ENCODE results near the gene TRMT5.

The TRMT5 gene

GRCh38 chr14:60963761-60964160 lies 17.1 kb downstream of the TRMT5 start:
- DNase-seq (ENCODE audit: low read depth): no peak

GRCh38 chr14:60958146-60958545 lies 22.7 kb downstream of the TRMT5 start:
- no peak for DNase-seq (ENCODE audit: low read depth)

DNA sequence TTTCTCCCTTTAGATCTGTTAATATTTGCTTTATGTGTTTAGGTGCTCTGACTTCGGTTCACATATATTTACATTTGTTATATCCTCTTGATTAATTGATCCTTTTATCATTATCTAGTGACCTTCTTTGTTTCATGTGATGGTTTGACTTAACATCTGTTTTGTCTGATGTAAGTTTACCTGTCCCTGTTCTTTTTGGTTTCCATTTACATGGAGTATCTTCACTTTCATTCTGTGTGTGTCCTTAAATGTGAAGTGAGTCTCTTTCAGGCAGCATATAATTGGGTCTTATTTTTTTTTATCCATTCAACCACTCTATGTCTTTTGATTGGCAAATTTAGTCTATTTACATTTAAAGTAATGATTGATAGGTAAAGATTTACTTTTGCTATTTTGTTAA lies 24.2 kb downstream of the TRMT5 start:
- no peak for DNase-seq (ENCODE audit: low read depth)

DNA sequence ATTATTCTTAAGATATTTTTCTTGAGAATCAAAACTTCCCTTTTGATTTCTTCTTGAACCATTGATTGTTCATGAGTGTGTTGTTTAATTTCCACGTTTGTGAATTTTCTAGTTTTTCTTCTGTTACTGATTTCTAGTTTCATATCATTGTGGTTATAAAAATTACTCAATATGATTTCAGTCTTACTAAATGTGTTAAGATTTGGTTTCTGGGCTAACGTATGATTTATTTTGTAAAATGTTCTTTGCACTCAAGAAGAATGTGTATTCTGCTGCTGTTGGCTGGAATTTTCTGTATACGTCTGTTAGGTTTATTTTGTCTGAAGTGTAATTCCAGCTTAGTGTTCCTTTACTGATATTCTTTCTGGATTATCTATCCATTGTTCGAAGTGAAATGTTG lies 24.7 kb downstream of the TRMT5 start:
- DNase-seq (ENCODE audit: low read depth): no peak

DNA sequence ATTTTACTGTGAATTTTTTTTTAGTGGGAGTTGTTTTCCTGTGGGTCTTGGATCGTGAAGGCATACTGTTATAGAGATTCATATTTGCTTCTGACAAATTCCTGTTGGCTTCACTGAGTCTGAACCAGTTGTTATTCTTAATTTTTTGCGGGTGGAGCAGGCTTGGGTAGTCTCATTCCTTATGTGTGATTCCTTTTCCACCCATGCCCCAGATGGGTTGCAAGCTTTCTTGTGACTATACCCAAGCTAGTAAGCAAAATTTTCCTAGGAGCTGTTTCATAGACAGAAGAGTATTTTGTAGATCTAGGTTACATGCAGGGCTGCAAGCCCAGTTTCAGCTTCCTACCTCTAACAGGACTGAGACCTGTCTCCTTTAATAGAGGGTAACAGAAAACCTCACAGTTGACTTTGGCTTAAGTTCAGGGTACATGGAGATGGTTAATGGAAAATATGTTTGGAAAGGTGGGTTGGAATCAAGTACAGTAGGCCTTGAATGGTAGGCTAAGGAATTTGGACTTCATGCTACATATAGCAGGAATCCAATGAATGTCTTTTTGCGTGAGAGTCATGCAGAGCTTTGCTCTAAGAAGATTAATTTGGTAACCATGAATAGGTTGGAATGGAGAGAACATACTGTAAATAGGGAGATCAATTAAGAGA lies 29.0 kb downstream of the TRMT5 start:
- no peak for DNase-seq (ENCODE audit: low read depth)

DNA sequence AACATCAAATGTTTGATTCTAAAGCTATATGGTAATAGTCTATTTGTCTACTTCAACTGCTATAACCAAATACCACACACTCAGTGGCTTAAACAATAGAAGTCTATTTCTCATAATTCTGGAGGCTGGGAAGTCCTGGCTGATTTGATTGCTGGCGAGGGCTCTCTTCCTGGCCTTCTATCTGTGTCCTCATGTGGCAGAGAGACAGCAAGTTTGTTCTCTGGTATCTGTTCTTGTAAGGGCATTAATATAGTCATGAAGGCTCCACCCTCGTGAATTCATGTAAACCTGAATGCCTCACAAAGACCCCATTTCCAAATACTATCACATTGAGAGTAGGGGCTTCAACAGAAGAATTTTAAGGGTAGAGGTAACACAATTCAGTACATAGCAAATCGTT lies 34.1 kb downstream of the TRMT5 start:
- DNase-seq (ENCODE audit: low read depth): no peak

DNA sequence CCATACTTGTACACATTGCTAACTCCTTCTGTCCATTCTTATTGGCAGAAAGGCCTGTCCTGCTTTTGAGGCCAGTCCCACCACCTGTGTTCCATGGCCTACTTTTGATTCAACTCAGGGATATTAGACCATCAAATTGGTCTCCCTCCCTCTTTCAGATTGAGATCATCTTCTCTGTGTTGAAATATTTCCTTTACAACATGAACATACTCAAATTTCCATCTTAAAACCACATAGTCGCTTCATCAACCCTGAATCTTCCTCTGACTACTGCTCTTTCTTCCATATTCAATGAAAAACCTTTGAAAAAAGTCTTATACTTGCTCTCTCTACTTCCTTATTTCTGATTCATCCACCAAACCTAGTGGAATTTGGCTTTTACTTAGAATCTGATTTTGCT lies 34.9 kb downstream of the TRMT5 start:
- no peak for DNase-seq (ENCODE audit: low read depth)

DNA sequence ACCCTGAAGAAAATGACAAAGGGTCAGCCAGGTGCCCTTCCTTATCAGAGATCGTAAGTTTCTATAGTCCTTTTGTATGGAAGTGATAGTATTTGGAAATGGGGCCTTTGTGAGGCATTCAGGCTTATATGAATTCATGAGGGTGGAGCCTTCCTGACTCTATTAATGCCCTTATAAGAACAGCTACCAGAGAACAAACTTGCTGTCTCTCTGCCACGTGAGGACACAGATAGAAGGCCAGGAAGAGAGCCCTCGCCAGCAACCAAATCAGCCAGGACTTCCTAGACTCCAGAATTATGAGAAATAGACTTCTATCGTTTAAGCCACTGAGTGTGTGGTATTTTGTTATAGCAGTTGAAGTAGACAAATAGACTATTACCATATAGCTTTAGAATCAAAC lies 36.7 kb downstream of the TRMT5 start:
- no peak for DNase-seq (ENCODE audit: low read depth)

- no peak for DNase-seq (ENCODE audit: low read depth)
These were observed 37.2 kb downstream of the TRMT5 start for GRCh38 chr14:60943637-60944032.

DNA sequence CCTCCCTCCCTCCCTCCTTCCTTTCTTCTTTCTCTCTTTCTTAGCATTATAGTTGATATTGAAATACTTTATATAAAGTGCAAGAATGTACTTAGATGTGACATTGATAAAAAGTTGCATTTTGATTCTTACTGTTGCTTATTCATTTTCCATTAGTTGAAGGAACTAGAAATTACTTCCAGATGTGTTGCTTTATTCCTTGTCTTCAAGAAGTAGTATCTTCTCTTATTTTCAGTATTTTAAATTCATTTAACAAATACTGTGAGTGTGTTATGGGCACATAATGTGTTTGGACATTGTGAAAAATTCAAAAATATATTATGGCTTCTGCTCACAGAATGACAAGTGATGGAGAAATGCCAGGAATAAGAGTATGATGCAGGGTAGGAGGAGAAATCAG lies 45.6 kb downstream of the TRMT5 start:
- no peak for DNase-seq (ENCODE audit: low read depth)

DNA sequence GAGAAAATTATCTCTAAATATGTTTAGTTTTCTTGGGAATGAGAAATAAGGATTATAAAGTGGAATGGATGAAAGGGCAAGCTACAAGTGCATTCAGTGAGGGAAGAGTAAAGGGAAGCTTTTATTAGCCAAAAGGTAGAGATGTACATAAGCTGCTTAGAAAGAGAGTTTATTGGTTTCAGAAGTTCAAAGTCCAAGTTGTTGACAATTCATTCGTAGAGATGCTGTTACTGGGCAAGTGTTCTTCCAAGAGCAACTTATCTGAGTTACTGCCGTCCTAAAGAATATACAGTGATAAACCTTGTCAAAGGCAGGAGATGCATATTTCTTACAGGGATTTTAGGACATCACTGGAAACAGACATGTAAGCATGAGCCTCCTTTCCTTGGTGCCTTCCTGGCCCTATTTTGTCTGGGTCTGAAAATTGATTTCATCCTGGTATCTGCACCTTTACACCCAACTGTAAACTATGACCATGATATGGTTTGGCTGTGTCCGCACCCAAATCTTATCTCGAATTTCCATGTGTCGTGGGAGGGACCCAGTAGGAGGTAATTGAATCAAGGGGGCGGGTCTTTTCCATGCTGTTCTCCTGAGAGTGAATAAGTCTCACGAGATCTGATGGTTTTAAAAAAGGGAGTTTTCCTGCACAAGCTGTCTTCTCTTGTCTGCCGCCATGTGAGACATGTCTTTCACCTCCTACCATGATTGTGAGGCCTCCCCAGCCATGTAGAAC lies 46.8 kb downstream of the TRMT5 start:
- DNase-seq (ENCODE audit: low read depth): no peak

- DNase-seq (ENCODE audit: low read depth): no peak
These were observed 49.7 kb downstream of the TRMT5 start for GRCh38 chr14:60931218-60931617.

DNA sequence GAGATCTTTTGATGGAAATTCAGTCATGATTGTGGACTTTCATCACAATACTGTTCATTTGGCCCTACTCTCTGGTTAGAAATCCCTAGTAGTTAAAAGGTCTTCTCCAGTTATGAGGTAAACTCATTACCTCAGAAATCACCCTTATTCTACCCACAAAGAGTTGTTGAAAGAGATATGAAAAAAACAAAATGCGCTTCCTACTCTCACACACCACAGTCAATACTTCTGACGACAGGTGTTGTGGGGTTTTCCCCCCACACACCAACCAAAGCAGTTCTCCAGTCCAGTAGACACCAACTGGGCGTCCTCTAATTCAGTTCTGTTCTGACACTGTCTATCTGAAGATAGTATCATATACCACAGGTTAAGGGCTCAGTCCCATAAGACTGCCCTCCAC lies 54.9 kb downstream of the TRMT5 start:
- no peak for DNase-seq (ENCODE audit: low read depth)

DNA sequence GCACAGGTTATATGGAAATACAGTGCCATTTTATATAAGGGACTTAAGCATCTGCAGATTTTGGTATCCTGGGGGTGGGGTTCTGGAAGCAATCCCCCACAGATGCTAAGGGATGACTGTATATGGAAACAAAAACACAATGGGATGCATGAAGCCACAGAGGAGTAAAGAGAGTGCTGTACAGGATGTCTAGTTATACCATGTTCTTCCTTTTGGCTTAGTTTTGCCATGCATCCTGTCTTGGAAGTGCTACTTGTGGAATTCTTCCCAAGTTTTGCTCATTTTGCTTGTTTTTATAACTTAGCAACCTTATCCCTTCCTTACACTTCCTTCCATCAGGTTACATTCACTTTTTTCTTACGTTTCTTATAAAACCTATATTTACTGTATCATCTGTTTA lies 55.6 kb downstream of the TRMT5 start:
- no peak for DNase-seq (ENCODE audit: low read depth)

DNA sequence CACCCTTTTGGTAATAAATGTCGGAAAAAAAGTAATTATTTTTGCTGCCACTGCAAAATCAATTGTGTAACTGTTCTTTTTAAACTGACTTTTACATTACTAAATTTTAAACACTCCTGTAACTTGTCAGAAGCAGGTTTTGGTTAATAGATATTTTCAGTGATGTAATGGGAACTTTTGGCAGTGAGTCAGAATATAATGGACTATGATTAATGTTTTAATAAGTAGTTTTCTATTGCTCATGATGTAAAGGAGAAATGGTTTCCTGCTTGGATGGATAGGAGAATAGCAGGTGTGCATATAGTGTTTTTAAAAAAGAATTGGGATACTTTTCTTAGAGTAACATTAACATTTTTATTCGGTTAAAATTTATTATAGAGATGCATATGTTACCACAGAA lies 58.8 kb downstream of the TRMT5 start:
- no peak for DNase-seq (ENCODE audit: low read depth)

All from stimulated activated CD8-positive, alpha-beta memory T cell treated with anti-CD3 and anti-CD28 coated beads, Interleukin-4, amount 100 ng/mL, for 24 hours (primary cell).